Activated T-cell treated with anti-CD3 and anti-CD28 coated beads for 1 hour (primary cell): Measurements from ENCODE around the gene TTC21B.
"Not testable (repeated sequence)": the region's sequence is repeated elsewhere in the genome, so short reads cannot be mapped to it uniquely, and the experiment has no call there.

Source experiments
- DNase-seq: peaks from one replicate; pipeline ENCODE4 v3.0.0-alpha.2; 2020; ENCODE audit warnings: low read depth

TTC21B gene

GRCh38 chr2:165953655-165954606 lies at the start of gene TTC21B:
Gene TTC21B, minus strand, starts transcription at chr2:165953776. Its CDS starts 71 bp downstream, at chr2:165953705.
- DNase-seq, result peak; percentile 90

GRCh38 chr2:166000401-166000800 lies 46.8 kb upstream of the TTC21B start:
- DNase-seq, result no peak

GRCh38 chr2:165990846-165991245 lies 37.3 kb upstream of the TTC21B start:
- DNase-seq, result no peak

- no peak for DNase-seq
These were observed 36.3 kb upstream of the TTC21B start for GRCh38 chr2:165989851-165990250.

GRCh38 chr2:165985120-165985519 lies 31.5 kb upstream of the TTC21B start:
- DNase-seq, result no peak

GRCh38 chr2:165972161-165972560 lies 18.6 kb upstream of the TTC21B start:
- not testable (repeated sequence) for DNase-seq

GRCh38 chr2:165970663-165971062 lies 17.1 kb upstream of the TTC21B start:
- DNase-seq, result no peak

- DNase-seq, result no peak
These were observed 15.7 kb upstream of the TTC21B start for GRCh38 chr2:165969227-165969626.

GRCh38 chr2:165967746-165968145 lies 14.2 kb upstream of the TTC21B start:
- DNase-seq, result no peak

GRCh38 chr2:165961818-165962217 lies 8.2 kb upstream of the TTC21B start:
- DNase-seq, result no peak

- no peak for DNase-seq
These were observed 5.8 kb upstream of the TTC21B start for GRCh38 chr2:165959371-165959770.

GRCh38 chr2:165958313-165958960 lies 4.9 kb upstream of the TTC21B start:
- no peak for DNase-seq

- DNase-seq, result no peak
These were observed 3.6 kb upstream of the TTC21B start for GRCh38 chr2:165957030-165957675.

GRCh38 chr2:165953306-165953654 lies 296 bp downstream of the TTC21B start:
- DNase-seq, result no peak

GRCh38 chr2:165952741-165953211 lies 800 bp downstream of the TTC21B start:
- DNase-seq, result no peak

- DNase-seq, result no peak
These were observed 1.5 kb downstream of the TTC21B start for GRCh38 chr2:165952085-165952484.

GRCh38 chr2:165950438-165950837 lies 3.1 kb downstream of the TTC21B start:
- no peak for DNase-seq

- DNase-seq, result no peak
These were observed 11.7 kb downstream of the TTC21B start for GRCh38 chr2:165941827-165942226.

- DNase-seq, result no peak
These were observed 15.3 kb downstream of the TTC21B start for GRCh38 chr2:165938237-165938636.

GRCh38 chr2:165933211-165933910 lies 20.2 kb downstream of the TTC21B start:
- no peak for DNase-seq

- no peak for DNase-seq
These were observed 25.8 kb downstream of the TTC21B start for GRCh38 chr2:165927774-165928173.

GRCh38 chr2:165927353-165927752 lies 26.2 kb downstream of the TTC21B start:
- no peak for DNase-seq
